HG03565 (cell line): ENCODE measurements around the gene WWOX.

Experiments used
- ATAC-seq: cut with Tn5 transposase; IDR thresholded peaks from one replicate; pipeline ENCODE4 v1.9.1; 2021; ENCODE audit warnings: mild to moderate bottlenecking, moderate library complexity; ENCODE audit not compliant: unreplicated experiment

Gene WWOX

DNA sequence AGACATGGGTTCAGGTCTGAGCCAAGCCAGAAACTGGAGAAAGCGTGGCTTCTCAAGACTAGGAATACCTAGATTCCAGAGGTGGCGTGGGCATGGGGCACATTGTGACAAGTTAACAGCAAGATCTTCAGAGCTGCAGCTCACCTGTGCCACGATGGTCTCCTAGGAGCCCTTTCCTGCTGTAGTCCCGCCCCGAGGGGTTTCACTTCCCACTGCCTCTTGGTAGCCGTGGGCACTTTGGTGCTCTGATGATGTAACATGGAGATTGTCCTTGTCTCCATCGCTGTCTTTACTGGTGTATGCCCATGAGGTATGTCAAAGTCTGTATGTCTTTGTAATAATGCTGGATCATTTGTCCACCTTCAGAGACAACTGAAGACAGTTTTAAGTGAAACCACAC is 89.7 kb downstream of the WWOX start:
- no peak for ATAC-seq

DNA sequence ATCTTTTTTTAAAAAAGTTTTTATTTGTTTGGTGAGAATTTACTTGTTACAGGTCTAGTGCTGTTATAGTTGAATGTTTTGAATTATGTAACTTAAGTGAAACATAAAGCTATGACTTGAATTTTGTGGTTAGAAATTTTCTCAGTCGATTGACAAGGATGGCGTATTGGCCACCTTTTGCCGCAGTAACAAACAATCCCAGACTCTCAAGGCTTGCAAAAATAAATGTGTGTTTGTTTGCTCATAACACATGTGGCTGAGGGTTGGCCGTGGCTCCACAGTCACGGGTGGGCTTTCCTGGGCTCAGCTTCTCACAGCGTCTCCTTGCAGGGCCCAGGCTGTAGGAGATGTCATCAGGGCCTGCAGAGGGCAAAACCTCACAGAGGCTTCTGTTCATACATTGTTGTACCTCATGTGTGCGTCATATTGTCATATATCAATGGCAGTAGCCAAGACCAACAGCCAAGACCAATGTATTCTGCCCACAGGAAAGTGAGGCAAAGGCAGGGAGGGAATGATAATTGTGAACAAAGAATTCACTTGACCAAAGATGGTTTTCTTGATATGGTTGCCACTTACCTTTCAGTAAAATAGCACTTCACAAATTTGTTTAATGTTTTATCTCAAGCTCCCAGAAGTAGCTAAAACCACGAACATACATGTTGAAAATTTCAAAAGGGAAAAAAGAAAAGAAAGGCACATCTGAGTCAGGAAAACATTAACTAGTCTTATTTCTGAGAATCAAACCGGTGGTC is 93.5 kb downstream of the WWOX start:
- no peak for ATAC-seq

DNA sequence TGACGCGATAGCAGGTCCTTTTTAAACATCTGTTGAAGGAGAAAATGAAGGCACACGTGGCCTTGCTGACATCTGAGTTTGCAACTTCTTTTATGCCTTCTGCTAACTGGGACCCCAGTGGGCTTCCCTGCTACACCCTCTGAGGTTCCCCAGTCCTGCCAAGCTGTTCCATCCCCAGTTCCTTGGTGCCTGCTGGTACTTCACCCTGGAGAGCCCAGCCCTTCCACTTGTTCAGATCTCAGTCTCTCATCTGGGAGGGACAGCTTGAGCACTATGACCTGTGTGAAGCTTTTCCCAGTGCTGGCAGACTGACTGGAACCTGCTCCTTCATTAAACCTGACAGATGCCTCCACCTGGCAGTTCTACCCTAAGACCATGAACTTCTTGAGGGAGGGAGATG is 95.5 kb downstream of the WWOX start:
- no peak for ATAC-seq

DNA sequence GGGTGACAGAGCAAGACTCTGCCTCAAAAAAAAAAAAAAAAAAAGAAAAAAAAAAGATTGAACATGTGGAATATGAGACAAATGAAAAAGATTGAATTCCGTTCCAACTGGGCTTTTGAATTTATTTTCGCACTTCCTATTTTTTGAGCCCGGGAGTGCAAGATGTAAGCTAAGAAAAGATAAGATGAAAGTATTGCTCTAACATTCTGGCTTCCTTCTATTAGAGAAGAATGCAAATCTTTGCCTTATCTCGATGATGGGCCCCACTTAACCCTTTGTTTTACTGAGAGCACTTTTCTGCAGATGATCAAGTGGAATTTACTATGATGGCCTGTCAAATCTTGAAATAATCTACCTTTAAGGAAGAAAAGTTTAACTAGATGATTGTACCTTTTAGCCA is 96.3 kb downstream of the WWOX start:
- no peak for ATAC-seq

DNA sequence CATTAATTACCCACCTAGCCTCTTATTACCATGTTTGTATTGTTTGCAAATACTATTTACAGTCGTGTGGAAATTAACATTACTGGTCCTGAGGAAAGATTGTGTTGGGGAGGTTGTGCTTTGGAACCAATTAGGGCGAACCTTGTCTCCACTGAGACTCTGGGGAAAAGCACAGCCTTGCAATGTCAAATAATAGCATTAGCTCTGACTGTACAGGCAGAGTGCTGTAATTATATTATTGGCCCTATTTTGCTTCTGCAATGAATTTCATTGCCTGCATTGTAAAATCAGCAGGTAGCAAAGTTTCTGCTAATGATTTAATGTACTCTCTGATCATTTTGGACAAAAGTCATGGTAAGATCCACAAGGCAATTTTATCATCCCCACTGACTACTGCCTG is 97.0 kb downstream of the WWOX start:
- ATAC-seq = no peak

DNA sequence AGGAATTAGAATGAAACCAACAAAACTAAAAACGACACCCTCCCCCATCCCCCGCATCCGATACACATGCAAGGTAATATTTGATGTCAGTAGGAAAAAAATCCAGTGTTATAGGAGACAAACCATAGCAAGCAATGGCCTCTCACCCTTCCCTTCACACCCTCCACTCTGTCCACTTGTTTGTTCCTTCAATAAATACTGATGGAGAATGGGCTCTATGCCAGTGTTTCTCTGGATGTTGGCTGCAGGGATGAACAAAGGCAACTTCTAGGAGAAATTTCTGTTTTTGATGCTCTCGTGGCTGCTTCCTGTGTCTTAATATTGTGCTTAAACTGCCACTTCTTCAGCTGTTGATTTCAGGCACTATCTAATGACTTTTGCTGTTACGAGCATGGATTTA is 98.8 kb downstream of the WWOX start:
- ATAC-seq = no peak

DNA sequence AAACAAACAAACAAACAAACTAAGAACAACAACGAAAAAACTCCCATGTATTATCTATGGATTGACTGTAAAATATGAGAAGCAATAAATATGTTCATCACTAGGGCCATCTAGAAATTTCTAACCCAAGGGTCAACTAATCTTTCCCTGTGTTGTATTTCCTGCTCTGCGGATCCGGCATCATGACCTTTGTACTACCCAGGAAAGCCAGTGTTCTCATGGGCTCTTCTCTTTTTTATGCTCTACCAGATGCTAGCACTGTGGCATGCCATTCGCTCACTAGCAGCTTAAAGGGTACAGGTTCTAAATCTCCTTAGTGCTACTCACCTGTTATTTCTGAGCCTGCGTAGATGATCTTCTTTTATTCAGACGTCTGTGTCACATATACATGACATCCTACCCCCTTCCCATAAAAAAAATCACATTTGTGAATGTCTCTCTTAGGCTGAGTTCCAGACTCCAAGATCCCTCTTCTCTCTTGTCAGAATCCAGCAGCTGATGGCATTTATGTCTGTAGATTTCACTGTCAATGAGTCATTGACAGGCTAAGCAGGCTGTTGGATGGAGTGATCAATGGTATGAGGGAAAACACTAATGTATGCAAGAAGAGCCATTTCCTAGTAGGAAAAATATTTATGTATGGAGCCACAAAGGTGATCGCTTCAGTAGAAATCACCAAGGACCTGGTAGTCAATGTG is 100.0 kb downstream of the WWOX start:
- ATAC-seq = no peak

DNA sequence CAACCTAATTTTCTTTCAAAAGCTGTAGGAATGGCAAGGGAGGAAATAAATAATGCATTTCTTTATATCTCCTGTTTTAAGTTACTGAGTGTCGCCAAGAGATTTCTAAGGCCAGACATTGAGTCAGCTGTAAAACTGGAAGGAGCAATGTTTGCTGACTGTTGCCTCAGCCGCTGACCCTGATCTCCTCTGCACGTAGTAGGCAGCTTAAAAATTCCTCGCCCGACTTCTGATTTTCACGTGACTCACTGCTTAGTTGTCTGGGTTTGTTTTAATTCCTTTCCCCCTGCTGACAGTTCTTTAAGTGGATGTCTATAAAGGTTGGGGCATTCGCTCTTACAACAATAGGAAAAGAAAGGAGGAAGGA is 100.6 kb downstream of the WWOX start:
- no peak for ATAC-seq

DNA sequence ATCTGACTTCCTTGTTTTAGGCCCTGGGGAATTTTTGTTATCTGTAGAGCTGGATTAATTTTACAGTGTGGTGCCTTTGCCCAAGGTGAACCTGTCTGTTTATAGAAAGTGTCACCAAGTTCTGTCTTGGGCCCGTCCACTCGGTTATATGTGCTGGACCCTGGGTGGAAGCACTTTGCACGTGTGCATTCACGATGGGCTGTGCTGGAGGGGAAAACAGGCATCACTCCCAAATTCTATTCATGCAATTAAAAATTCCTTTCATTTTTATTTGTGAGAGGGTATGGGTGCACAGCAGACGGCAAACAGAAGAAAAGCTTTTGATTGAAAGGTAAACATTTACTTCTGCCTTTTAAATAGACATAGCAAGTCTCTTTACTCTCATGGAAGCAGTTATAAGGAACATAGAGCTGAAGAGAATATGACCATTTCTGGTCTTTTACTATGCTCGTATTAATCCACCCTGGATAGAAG is 101.2 kb downstream of the WWOX start:
- ATAC-seq = no peak

DNA sequence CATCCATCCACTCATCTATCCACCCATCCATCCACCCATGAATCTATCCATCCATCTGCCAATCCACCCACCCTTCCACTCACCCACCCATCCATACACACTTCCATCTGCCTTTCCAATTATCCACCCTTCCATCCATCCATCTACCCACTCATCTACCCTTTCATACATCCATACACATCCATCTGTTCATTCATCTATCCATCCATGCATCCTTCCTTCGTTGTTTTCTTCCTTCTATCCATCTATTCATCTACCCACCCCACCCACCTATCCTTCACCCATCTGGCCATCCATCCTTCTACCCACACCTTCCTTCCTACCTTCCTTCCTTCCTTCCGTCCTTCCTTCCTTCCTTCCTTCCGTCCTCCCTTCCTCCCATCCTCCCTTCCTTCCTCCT is 106.1 kb downstream of the WWOX start:
- no peak for ATAC-seq

DNA sequence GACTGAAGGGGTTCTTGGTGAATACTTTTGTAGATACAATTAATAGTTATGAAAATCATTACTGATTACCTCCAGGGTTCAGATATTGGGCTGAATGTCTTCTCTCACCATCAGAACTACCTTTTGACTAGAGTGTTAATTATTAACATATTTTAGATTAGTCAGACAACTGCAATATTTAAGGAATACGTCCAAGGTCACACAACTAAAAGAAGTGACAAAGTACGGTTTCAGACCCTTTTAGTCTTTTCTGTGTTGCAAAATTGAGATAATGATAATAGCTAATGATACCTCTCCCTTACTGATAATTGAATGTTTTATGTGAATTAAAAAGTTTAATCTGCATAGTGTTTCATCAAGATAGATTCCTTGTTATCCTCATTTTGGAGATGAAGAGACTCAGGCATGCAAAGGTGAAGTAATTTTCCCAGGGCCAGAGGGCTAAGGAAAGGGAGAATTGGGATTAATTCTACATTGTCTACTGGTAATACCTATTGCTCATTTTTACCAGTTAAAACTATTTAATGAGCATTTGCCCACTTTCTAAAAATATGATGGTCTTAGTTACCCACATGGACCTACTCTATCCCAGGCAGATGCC is 107.3 kb downstream of the WWOX start:
- no peak for ATAC-seq

DNA sequence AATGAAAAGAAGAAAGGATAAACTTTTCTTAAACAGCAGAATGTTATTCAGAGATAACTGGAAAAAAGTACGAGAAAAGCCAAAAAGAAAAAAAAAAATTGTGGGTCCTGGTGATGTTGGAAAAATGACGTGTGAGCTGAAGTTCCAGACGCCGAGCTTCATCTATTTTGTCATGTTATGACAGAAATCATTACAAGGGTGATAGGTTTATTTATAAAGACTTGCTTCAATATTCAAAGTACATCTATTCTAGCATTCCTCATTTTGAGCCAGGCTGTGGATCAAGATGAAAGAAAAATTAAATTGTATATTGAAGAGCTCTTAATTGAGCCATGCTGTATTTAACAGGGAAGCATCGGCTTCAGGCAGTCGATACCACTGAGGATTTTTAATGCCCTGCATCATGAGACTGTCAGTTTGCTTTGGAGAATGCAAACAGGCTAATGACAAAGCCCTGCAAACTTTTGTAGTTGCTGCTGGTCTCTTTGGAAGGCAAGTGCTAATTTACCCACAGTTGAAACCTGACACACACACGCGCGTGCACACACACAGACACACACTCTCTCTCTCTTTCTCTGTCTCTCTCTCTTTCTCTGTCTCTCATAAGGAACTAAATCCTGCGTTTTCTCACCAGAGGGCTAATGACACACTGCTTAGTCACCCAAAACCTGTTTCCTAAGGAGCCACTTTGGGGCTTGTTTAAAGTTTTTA is 110.7 kb downstream of the WWOX start:
- ATAC-seq = no peak

DNA sequence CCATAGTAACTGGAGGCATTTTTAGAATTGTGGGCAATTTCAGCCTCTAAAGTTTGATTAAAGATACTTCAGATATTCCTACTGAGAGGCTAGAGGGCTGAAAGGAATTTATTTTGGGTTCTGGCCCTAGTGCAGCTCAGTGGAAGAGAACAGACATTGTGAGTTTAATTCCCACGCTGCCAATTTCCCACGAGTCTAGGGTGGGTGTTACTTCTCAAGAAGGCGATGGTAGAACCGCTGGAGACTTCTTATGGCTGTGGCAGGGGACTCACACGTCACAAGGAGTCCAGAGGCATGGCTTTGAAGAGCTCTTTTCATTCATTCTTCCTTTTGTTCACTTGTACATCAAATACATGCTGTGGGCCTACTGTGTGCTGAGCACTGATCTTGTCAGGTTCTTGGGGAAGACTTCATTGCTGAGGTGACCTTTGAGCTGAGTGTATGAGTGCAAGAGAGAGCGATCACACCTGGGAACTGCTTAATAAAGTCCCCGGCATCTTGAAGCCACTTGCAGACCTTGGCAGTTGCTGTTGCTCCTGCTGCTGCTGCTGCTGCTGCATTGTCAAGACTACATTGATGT is 111.7 kb downstream of the WWOX start:
- no peak for ATAC-seq

DNA sequence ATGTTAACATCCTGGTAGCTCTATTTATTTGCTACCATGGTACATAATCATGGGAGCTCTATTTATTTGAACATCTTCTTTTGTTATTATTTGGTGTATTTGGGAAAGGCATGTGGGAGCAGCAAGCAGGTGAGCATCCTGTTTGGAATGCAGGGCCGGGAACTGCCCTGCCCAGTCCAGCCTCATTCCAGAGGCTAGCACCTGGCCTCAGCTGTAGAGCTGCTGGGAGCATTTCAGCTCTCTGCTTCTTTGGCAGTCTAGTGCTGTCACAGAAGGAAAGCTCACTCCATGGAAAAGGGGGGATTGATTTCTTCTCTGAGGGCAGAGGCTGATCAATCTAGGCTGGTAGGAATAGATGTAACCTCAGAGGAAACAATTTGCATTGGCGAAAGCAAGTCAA is 112.5 kb downstream of the WWOX start:
- ATAC-seq = no peak

DNA sequence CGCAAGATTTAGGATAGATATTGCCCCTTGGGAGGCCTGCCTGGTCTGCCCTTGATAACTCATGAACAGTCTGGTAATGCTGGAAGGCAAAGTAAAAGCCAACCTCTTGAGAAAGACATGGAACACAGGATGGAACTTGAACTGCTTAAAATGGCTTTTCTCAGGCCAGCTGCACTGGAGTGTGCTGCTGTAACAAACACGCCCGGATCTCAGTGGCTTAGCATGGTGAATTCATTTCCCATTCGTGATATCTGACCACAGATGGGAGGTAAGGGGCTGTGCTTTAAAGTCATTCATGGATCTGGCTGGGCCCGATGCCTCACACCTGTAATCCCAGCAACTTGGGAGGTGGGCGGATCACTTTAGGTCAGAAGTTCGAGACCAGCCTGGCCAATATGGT is 113.2 kb downstream of the WWOX start:
- ATAC-seq = no peak

DNA sequence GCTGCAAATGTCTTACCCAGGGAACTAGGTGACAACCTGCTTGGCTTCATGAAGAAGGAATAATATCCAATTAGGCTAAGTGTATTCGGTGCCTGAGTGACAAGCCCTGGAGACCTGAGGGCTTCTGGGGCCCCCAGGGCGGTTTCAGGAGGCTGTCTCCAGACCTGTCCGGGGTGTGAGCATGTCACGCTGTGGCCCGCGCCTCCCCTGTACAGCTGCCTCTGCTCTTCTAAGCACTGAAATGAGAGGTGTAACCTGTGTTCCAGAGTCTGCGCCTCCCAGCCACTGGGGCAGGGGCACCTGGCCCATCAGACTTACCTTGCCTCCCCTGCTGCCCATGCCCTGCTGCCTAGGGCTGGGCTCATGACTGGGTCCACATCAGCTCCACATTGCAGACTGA is 114.3 kb downstream of the WWOX start:
- ATAC-seq = no peak

DNA sequence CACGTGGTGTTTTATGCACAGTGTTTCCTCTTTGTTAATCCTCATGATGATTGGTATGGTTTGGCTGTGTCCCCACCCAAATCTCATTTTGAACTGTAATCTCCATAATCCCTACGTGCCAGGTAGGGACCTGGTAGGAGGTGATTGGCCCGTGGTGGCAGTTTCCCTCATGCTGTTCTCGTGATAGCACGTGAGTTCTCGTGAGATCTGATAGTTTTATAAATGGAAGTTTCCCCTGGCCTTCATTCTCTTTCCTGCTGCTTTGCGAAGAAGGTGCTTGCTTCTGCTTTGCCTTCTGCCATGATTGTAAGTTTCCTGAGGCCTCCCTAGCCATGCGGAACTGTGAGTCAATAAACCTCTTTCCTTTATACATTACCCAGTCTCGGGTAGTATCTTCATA is 115.8 kb downstream of the WWOX start:
- no peak for ATAC-seq

DNA sequence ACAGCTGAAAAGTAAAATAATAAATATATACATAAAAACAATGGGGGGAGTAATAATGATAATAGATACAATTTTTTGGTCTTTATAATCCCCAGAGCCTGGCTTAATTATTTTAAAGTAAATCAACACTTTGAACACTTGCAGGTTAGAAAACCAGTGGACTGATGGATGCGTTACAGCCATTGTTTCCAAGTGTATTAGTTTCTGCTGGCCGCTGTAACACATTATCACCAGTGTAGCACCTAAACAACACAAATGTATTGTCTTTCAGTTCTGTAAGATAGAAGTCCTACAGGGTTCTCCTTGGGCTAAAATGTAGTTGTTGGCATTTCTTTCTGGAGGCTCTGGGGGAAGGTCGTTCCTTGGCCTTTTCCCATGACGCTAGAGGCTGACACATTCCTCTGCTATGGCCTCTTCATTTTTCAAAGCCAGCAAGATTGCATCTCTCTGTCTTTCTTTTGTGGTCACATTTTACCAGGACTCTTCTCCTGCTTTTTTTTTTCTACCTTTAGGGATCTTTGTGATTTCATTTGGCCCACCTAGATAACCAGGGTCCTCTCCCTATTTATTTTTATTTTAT is 116.8 kb downstream of the WWOX start:
- ATAC-seq = no peak

DNA sequence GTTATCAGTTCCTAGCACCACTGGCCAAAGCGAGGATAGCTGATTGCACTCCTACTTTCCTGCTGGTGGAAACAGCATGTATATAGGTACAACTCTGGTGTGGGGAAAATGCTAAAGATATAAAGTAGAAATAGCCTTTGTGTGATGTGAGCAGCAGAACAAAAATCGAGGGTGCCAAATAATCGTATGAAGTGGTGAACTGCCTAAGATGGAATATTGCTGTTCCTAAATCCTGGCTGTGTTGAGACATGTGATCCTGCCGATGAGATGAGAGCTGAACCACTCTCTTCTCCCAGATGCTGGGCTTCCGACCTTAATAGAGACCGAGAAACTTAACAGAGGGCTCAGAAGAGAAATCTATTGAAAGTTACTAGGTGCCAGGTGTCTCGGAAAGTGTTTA is 117.8 kb downstream of the WWOX start:
- ATAC-seq = no peak

DNA sequence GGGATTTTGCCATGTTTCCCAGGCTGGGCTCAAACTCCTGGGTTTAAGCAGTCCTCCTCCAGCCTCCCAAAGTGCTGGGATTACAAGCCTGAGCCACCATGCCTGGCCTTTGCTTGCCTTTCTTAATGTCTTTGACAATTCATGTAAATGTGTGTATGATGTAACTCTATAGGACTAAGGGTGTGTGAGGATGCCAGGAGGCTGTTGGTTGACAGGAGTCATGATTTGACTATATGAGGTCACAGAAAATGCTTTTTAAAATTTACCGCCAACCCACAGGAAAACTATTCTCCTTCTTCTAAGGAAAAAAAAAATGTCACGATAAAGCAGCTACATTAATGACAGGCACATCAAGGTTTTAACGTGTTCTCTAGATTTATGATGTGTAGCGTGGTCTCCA is 118.8 kb downstream of the WWOX start:
- no peak for ATAC-seq
